ENCODE results near the gene PNKP.

The PNKP gene

GRCh38 chr19:49866933-49867782 is at the start of gene PNKP:
Gene PNKP, minus strand, starts transcription at chr19:49867576. Its CDS starts 372 bp downstream, at chr19:49867204.
- Histone ChIP-seq H3K27ac (ENCODE audit: low read depth in 2 of 2, low read length in 2 of 2) (peak within 1 kb of the TSS; percentile 94 to 97), H3K9ac (ENCODE audit: low read depth in 1 of 2, low read length in 2 of 2) (peak within 1 kb of the TSS; percentile 68 to 76), H3K4me1 (ENCODE audit: control insufficient read depth in 2 of 2, insufficient read depth in 2 of 2, low read length in 2 of 2) (peaks cover 21 to 28% of the 10 kb centered on the region in 2 donors), H3K4me3 (ENCODE audit: low read length in 2 of 2) (peak within 1 kb of the TSS; percentile 80 to 94), H3K27me3 (ENCODE audit: control insufficient read depth in 2 of 2, insufficient read depth in 2 of 2, low read length in 2 of 2) (no peaks in the 10 kb centered on the region), H3K9me3 (ENCODE audit: control insufficient read depth in 2 of 2, low read length in 2 of 2) (no peaks in the 10 kb centered on the region), H3K36me3 (ENCODE audit: control insufficient read depth in 2 of 2, insufficient read depth in 2 of 2, low read length in 2 of 2) (peaks cover 15 to 22% of the 10 kb centered on the region in 2 donors)

GRCh38 chr19:49915271-49915670 is 47.9 kb upstream of the PNKP start:
- no peak overlapping the region for H3K27ac ChIP-seq (ENCODE audit: low read depth in 2 of 2, low read length in 2 of 2)
- H3K4me3 ChIP-seq (ENCODE audit: low read length in 2 of 2): no peak overlapping the region
- H3K9me3 ChIP-seq (ENCODE audit: control insufficient read depth in 2 of 2, low read length in 2 of 2): no peaks in the 10 kb centered on the region
- H3K36me3 ChIP-seq (ENCODE audit: control insufficient read depth in 2 of 2, insufficient read depth in 2 of 2, low read length in 2 of 2): peaks cover 31 to 32% of the 10 kb centered on the region in 2 donors
- H3K4me1 ChIP-seq (ENCODE audit: control insufficient read depth in 2 of 2, insufficient read depth in 2 of 2, low read length in 2 of 2): peaks cover 0 to 2% of the 10 kb centered on the region in 2 donors
- no peaks in the 10 kb centered on the region for H3K27me3 ChIP-seq (ENCODE audit: control insufficient read depth in 2 of 2, insufficient read depth in 2 of 2, low read length in 2 of 2)
- H3K9ac ChIP-seq (ENCODE audit: low read depth in 1 of 2, low read length in 2 of 2): no peak overlapping the region

- Histone ChIP-seq H3K36me3 (ENCODE audit: control insufficient read depth in 2 of 2, insufficient read depth in 2 of 2, low read length in 2 of 2) (peaks cover 36 to 43% of the 10 kb centered on the region in 2 donors), H3K4me1 (ENCODE audit: control insufficient read depth in 2 of 2, insufficient read depth in 2 of 2, low read length in 2 of 2) (peaks cover 0 to 2% of the 10 kb centered on the region in 2 donors), H3K9ac (ENCODE audit: low read depth in 1 of 2, low read length in 2 of 2) (no peak overlapping the region), H3K4me3 (ENCODE audit: low read length in 2 of 2) (no peak overlapping the region), H3K27me3 (ENCODE audit: control insufficient read depth in 2 of 2, insufficient read depth in 2 of 2, low read length in 2 of 2) (no peaks in the 10 kb centered on the region), H3K9me3 (ENCODE audit: control insufficient read depth in 2 of 2, low read length in 2 of 2) (no peaks in the 10 kb centered on the region), H3K27ac (ENCODE audit: low read depth in 2 of 2, low read length in 2 of 2) (no peak overlapping the region)
These were observed 46.3 kb upstream of the PNKP start for GRCh38 chr19:49913720-49914119.

- Histone ChIP-seq H3K4me1 (ENCODE audit: control insufficient read depth in 2 of 2, insufficient read depth in 2 of 2, low read length in 2 of 2) (peaks cover 0 to 2% of the 10 kb centered on the region in 2 donors), H3K4me3 (ENCODE audit: low read length in 2 of 2) (no peak overlapping the region), H3K36me3 (ENCODE audit: control insufficient read depth in 2 of 2, insufficient read depth in 2 of 2, low read length in 2 of 2) (peaks cover 39 to 45% of the 10 kb centered on the region in 2 donors), H3K27me3 (ENCODE audit: control insufficient read depth in 2 of 2, insufficient read depth in 2 of 2, low read length in 2 of 2) (no peaks in the 10 kb centered on the region), H3K27ac (ENCODE audit: low read depth in 2 of 2, low read length in 2 of 2) (no peak overlapping the region), H3K9ac (ENCODE audit: low read depth in 1 of 2, low read length in 2 of 2) (no peak overlapping the region), H3K9me3 (ENCODE audit: control insufficient read depth in 2 of 2, low read length in 2 of 2) (no peaks in the 10 kb centered on the region)
These were observed 45.7 kb upstream of the PNKP start for GRCh38 chr19:49912965-49913685.

- Histone ChIP-seq H3K9ac (ENCODE audit: low read depth in 1 of 2, low read length in 2 of 2) (no peak overlapping the region), H3K4me3 (ENCODE audit: low read length in 2 of 2) (no peak overlapping the region), H3K27me3 (ENCODE audit: control insufficient read depth in 2 of 2, insufficient read depth in 2 of 2, low read length in 2 of 2) (no peaks in the 10 kb centered on the region), H3K9me3 (ENCODE audit: control insufficient read depth in 2 of 2, low read length in 2 of 2) (no peaks in the 10 kb centered on the region), H3K36me3 (ENCODE audit: control insufficient read depth in 2 of 2, insufficient read depth in 2 of 2, low read length in 2 of 2) (peaks cover 40 to 51% of the 10 kb centered on the region in 2 donors), H3K4me1 (ENCODE audit: control insufficient read depth in 2 of 2, insufficient read depth in 2 of 2, low read length in 2 of 2) (peaks cover 0 to 2% of the 10 kb centered on the region in 2 donors), H3K27ac (ENCODE audit: low read depth in 2 of 2, low read length in 2 of 2) (peak overlapping the region in 1 of 2 donors; percentile 23)
These were observed 44.2 kb upstream of the PNKP start for GRCh38 chr19:49911381-49912145.

- Histone ChIP-seq H3K9ac (ENCODE audit: low read depth in 1 of 2, low read length in 2 of 2) (no peak overlapping the region), H3K4me3 (ENCODE audit: low read length in 2 of 2) (no peak overlapping the region), H3K27me3 (ENCODE audit: control insufficient read depth in 2 of 2, insufficient read depth in 2 of 2, low read length in 2 of 2) (no peaks in the 10 kb centered on the region), H3K4me1 (ENCODE audit: control insufficient read depth in 2 of 2, insufficient read depth in 2 of 2, low read length in 2 of 2) (peaks cover 0 to 2% of the 10 kb centered on the region in 2 donors), H3K27ac (ENCODE audit: low read depth in 2 of 2, low read length in 2 of 2) (no peak overlapping the region), H3K9me3 (ENCODE audit: control insufficient read depth in 2 of 2, low read length in 2 of 2) (no peaks in the 10 kb centered on the region), H3K36me3 (ENCODE audit: control insufficient read depth in 2 of 2, insufficient read depth in 2 of 2, low read length in 2 of 2) (peaks cover 31 to 42% of the 10 kb centered on the region in 2 donors)
These were observed 42.8 kb upstream of the PNKP start for GRCh38 chr19:49910179-49910578.

GRCh38 chr19:49908480-49909420 is 41.4 kb upstream of the PNKP start:
- Histone ChIP-seq H3K4me1 (ENCODE audit: control insufficient read depth in 2 of 2, insufficient read depth in 2 of 2, low read length in 2 of 2) (peaks cover 0 to 2% of the 10 kb centered on the region in 2 donors), H3K27me3 (ENCODE audit: control insufficient read depth in 2 of 2, insufficient read depth in 2 of 2, low read length in 2 of 2) (no peaks in the 10 kb centered on the region), H3K4me3 (ENCODE audit: low read length in 2 of 2) (no peak overlapping the region), H3K36me3 (ENCODE audit: control insufficient read depth in 2 of 2, insufficient read depth in 2 of 2, low read length in 2 of 2) (peaks cover 30 to 39% of the 10 kb centered on the region in 2 donors), H3K27ac (ENCODE audit: low read depth in 2 of 2, low read length in 2 of 2) (no peak overlapping the region), H3K9ac (ENCODE audit: low read depth in 1 of 2, low read length in 2 of 2) (no peak overlapping the region), H3K9me3 (ENCODE audit: control insufficient read depth in 2 of 2, low read length in 2 of 2) (no peaks in the 10 kb centered on the region)

- Histone ChIP-seq H3K9ac (ENCODE audit: low read depth in 1 of 2, low read length in 2 of 2) (no peak overlapping the region), H3K36me3 (ENCODE audit: control insufficient read depth in 2 of 2, insufficient read depth in 2 of 2, low read length in 2 of 2) (peaks cover 23 to 31% of the 10 kb centered on the region in 2 donors), H3K9me3 (ENCODE audit: control insufficient read depth in 2 of 2, low read length in 2 of 2) (no peaks in the 10 kb centered on the region), H3K4me3 (ENCODE audit: low read length in 2 of 2) (no peak overlapping the region), H3K27me3 (ENCODE audit: control insufficient read depth in 2 of 2, insufficient read depth in 2 of 2, low read length in 2 of 2) (no peaks in the 10 kb centered on the region), H3K27ac (ENCODE audit: low read depth in 2 of 2, low read length in 2 of 2) (no peak overlapping the region), H3K4me1 (ENCODE audit: control insufficient read depth in 2 of 2, insufficient read depth in 2 of 2, low read length in 2 of 2) (peaks cover 0 to 2% of the 10 kb centered on the region in 2 donors)
These were observed 40.5 kb upstream of the PNKP start for GRCh38 chr19:49907745-49908446.

Data from mucosa of rectum (tissue), 2 donors.